Calu3 (cell line): ENCODE data around the gene CSTPP1. TPM values are rescaled to one million over a fixed set of nuclear protein-coding genes. Genes with fewer than 3 reads are reported as not detected.

Experiments used
- BruUV-seq: library from RNA; stranded (reverse); fragments of 400-500 nt; replicated peaks from 2 replicates; lab custom pipeline; 2021; lab: Mats Ljungman, UMichigan
- CTCF ChIA-PET: fragments of 300-600 bp; sonication (Branson Sonifier 250); formaldehyde crosslinking; loops from one replicate; lab custom pipeline; 2022; ENCODE audit warnings: antibody characterized with exemption; lab: Charles Lee
- DNase-seq: peaks from one replicate; pipeline ENCODE4 v3.0.0; 2022
- H3K27ac Mint-ChIP-seq: one replicate; pipeline ENCODE4 v1.8.0; 2022; ENCODE audit warnings: mixed read lengths; ENCODE audit not compliant: unreplicated experiment
- H3K27me3 Mint-ChIP-seq: one replicate; pipeline ENCODE4 v1.8.0; 2022; ENCODE audit warnings: mixed read lengths; ENCODE audit not compliant: unreplicated experiment
- H3K36me3 Mint-ChIP-seq: one replicate; pipeline ENCODE4 v1.8.0; 2022; ENCODE audit warnings: mild to moderate bottlenecking, moderate library complexity, mixed read lengths; ENCODE audit not compliant: insufficient read depth, unreplicated experiment
- H3K4me1 Mint-ChIP-seq: one replicate; pipeline ENCODE4 v1.8.0; 2022; ENCODE audit warnings: mild to moderate bottlenecking, low read depth, mixed read lengths; ENCODE audit not compliant: unreplicated experiment
- H3K4me3 Mint-ChIP-seq: one replicate; pipeline ENCODE4 v1.8.0; 2022; ENCODE audit warnings: mild to moderate bottlenecking, low read depth, moderate library complexity, mixed read lengths; ENCODE audit not compliant: unreplicated experiment
- H3K9me3 Mint-ChIP-seq: one replicate; pipeline ENCODE4 v1.8.0; 2022; ENCODE audit warnings: low read depth, mixed read lengths; ENCODE audit not compliant: unreplicated experiment
- CTCF ChIP-seq: fragments of 200-600 bp; IDR thresholded peaks from one replicate; pipeline ENCODE4 v1.8.0; 2022; ENCODE audit warnings: antibody characterized with exemption; ENCODE audit not compliant: unreplicated experiment
- intact Hi-C: fragments of 100-400 bp; cut with micrococcal nuclease; formaldehyde crosslinking; loops from one replicate; pipeline ENCODE4 v1.10.0; 2022; ENCODE audit not compliant: unreplicated experiment
- total RNA-seq: library from RNA; stranded (reverse); gene quantifications from 2 replicates; pipeline ENCODE4 v1.2.3, GENCODE V29; 2022

The CSTPP1 gene
- total RNA-seq, 1 experiment from 2014 or later = 23.2 TPM

- H3K9me3 Mint-ChIP-seq = no peaks in the 10 kb centered on the region
- TF ChIP-seq CTCF = no peak
- no peak overlapping the region for H3K27ac Mint-ChIP-seq
- H3K4me3 Mint-ChIP-seq = no peak overlapping the region
- H3K36me3 Mint-ChIP-seq = no peaks in the 10 kb centered on the region
- BruUV-seq = no TSS peak
- H3K27me3 Mint-ChIP-seq = no peaks in the 10 kb centered on the region
- no peak for DNase-seq
- CTCF ChIA-PET = no interaction called here
- no peaks in the 10 kb centered on the region for H3K4me1 Mint-ChIP-seq
- intact Hi-C loops = no loop called here
Measured at GRCh38 chr11:47044119-47044518, 107.6 kb downstream of the CSTPP1 start.

- BruUV-seq = no TSS peak
- H3K4me1 Mint-ChIP-seq = no peaks in the 10 kb centered on the region
- no peaks in the 10 kb centered on the region for H3K27me3 Mint-ChIP-seq
- peaks cover 2% of the 10 kb centered on the region for H3K36me3 Mint-ChIP-seq
- intact Hi-C loops = no loop called here
- no peak overlapping the region for H3K4me3 Mint-ChIP-seq
- CTCF ChIA-PET = no interaction called here
- H3K9me3 Mint-ChIP-seq = no peaks in the 10 kb centered on the region
- no peak for DNase-seq
- H3K27ac Mint-ChIP-seq = no peak overlapping the region
- no peak for TF ChIP-seq CTCF
Measured at GRCh38 chr11:47047972-47048371, 111.4 kb downstream of the CSTPP1 start.

DNA sequence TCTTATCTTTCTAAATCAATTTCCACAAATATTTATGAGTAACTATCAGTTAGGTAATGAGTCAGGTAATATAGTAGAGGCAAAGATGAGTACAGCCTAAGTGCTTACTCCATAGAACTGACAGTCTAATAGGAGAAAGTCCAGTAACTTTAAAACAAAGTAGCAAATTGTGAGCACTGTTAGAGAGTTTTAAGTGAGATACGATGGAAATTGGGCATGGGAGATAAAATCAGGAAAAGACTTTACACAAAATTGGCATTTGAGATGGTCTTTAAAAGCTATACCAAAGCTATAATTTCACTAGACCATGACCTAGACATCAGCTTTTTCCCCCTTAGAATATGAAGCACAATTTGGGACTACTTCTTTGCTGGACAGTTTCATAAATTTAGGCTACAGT lies 113.7 kb downstream of the CSTPP1 start:
- Mint-ChIP-seq H3K4me1 (no peaks in the 10 kb centered on the region), H3K27ac (no peak overlapping the region), H3K36me3 (peaks cover 5% of the 10 kb centered on the region), H3K27me3 (no peaks in the 10 kb centered on the region), H3K4me3 (no peak overlapping the region), H3K9me3 (no peaks in the 10 kb centered on the region)
- intact Hi-C loops = no loop called here
- CTCF ChIA-PET = no interaction called here
- no TSS peak for BruUV-seq
- TF ChIP-seq CTCF = no peak
- no peak for DNase-seq

- Mint-ChIP-seq H3K27me3 (no peaks in the 10 kb centered on the region), H3K9me3 (no peaks in the 10 kb centered on the region), H3K36me3 (peaks cover 5% of the 10 kb centered on the region), H3K27ac (no peak overlapping the region), H3K4me1 (no peaks in the 10 kb centered on the region), H3K4me3 (no peak overlapping the region)
- CTCF ChIA-PET = no interaction called here
- DNase-seq = no peak
- no peak for TF ChIP-seq CTCF
- BruUV-seq = no TSS peak
- intact Hi-C loops = no loop called here
Measured at GRCh38 chr11:47051217-47051616, 114.7 kb downstream of the CSTPP1 start.
